Stomach (tissue), 9 donors: Measurements from ENCODE around the gene NAV3. TPM values are rescaled to one million over a fixed set of nuclear protein-coding genes. Genes with fewer than 3 reads are reported as not detected.
"Not testable (repeated sequence)": the region's sequence is repeated elsewhere in the genome, so short reads cannot be mapped to it uniquely, and the experiment has no call there.

Source experiments
- DNase-seq, 2 donors: peaks; one replicate each; pipeline versions ENCODE4 v3.0.0 to v3.0.0-alpha.2; 2013 to 2019
- H3K27ac ChIP-seq, 5 donors: fragments of 200-600 bp in 4 of 5; sonication (generic) in 4 of 5; one replicate each; pipeline ENCODE4 v1.5.1; 2013 to 2019; ENCODE audit warnings: mild to moderate bottlenecking in 1 of 5, moderate library complexity in 1 of 5
- H3K27me3 ChIP-seq, 3 donors: fragments of 200-600 bp; sonication (generic); one replicate each; pipeline ENCODE4 v1.5.1; 2017 to 2019; ENCODE audit warnings: mixed run types in 1 of 3
- H3K36me3 ChIP-seq, 4 donors: fragments of 200-600 bp; sonication (generic); 1 replicate in 3 of 4; 2 replicates in 1 of 4; pipeline ENCODE4 v1.5.1; 2016 to 2019
- H3K4me1 ChIP-seq, 4 donors: fragments of 200-600 bp; sonication (generic); one replicate each; pipeline ENCODE4 v1.5.1; 2016 to 2019
- H3K4me3 ChIP-seq, 4 donors: fragments of 200-600 bp; sonication (generic) in 3 of 4; one replicate each; pipeline ENCODE4 v1.5.1; 2016 to 2019; ENCODE audit warnings: mild to moderate bottlenecking in 1 of 4
- H3K9me3 ChIP-seq, 4 donors: fragments of 200-600 bp; sonication (generic); one replicate each; pipeline ENCODE4 v1.5.1; 2016 to 2019
- EP300 ChIP-seq: sonication (generic); formaldehyde crosslinking; IDR thresholded peaks from one replicate; pipeline ENCODE4 v1.6.1; 2017; ENCODE audit warnings: antibody characterized with exemption
- POLR2A ChIP-seq, 4 donors: fragments of 450-650 bp; IDR thresholded peaks; one replicate each; pipeline ENCODE4 v1.6.1; 2016; ENCODE audit warnings: antibody characterized with exemption in 4 of 4, control low read depth in 2 of 4, mild to moderate bottlenecking in 1 of 4, moderate library complexity in 1 of 4
- POLR2AphosphoS5 ChIP-seq, 3 donors: sonication (generic); formaldehyde crosslinking; IDR thresholded peaks; one replicate each; pipeline ENCODE4 v1.6.1; 2016; ENCODE audit warnings: antibody characterized with exemption in 3 of 3
- WGBS, 5 donors: extraction: QIAGEN DNeasy Blood & Tissue Kit in 3 of 5; methylation state at CpG; one replicate each; pipeline versions ENCODE4 v1.1.5 to v1.1.7; 2013 to 2018; 5-methylcytosine and 5-hydroxymethylcytosine counted together
- intact Hi-C: fragments of 100-400 bp; cut with DNase I; formaldehyde crosslinking; loops from one replicate; pipeline ENCODE4 v1.15.1; 2023; ENCODE audit warnings: low total_unique reads
- polyA plus RNA-seq, 3 donors: library from polyadenylated mRNA; stranded (reverse); fragments of 200-250 nt; gene quantifications; one replicate each; pipeline ENCODE4 v1.2.3, GENCODE V29; 2013
- total RNA-seq, 5 donors: library from RNA; depleted of rRNA; stranded (reverse); fragments of >200 nt; gene quantifications; one replicate each; pipeline versions ENCODE4 v1.1.0 to v1.2.3, GENCODE V29; 2014 to 2016
- TF ChIP-seq, protein P1 (sequence below), 7 experiments: fragments of 450-650 bp in 4 of 7; fragments of 200-600 bp in 3 of 7; sonication (generic) in 3 of 7; IDR thresholded peaks; one replicate each; pipeline ENCODE4 v1.5.1; 2016 to 2019; ENCODE audit warnings: antibody characterized with exemption in 7 of 7, control low read depth in 2 of 7, mild to moderate bottlenecking in 1 of 7
- donor health status: healthy with polysubstance abuse.
- donor health status: Bipolar disorder and iron deficiency.
- donor health status: healthy.

Gene NAV3
- total and polyA plus RNA-seq, 8 donors: 0.15 to 18.9 (median 2.2) TPM

DNA sequence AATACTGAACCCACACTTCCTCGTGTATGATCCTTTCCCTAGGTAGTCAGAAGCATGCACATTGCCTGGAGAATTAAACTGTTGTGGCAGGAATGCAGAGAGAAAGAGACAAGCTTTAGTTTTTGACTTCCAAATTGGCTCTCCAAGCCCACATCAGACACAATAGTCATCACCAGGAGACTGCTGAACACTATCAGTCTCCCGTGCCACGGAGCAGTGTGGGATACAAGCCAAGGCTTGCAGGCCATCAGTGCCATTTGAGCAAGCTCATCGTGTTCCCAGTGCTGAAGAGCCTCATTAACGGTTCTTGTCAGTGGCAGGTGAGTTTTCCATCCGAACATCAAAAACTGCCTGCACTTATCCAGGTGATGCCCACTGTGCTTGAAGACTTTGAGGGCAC is 410.8 kb downstream of the NAV3 start:
- Histone ChIP-seq H3K27me3 (no peaks in the 10 kb centered on the region), H3K9me3 (no peaks in the 10 kb centered on the region), H3K36me3 (no peaks in the 10 kb centered on the region), H3K27ac (no peak overlapping the region), H3K4me1 (no peaks in the 10 kb centered on the region), H3K4me3 (no peak overlapping the region)
- no peak for DNase-seq
- intact Hi-C loops: no loop called here
- whole genome bisulfite sequencing, 5 donors: 62 to 76% (median 68%) methylated on average over 6 of the region's 6 CpGs
- no peak for TF ChIP-seq EP300
- no peak for TF ChIP-seq POLR2A (IDR thresholded peaks at IDR 0.05)
- TF ChIP-seq POLR2AphosphoS5 (IDR thresholded peaks at IDR 0.05): no peak
- TF ChIP-seq, protein P1, sequence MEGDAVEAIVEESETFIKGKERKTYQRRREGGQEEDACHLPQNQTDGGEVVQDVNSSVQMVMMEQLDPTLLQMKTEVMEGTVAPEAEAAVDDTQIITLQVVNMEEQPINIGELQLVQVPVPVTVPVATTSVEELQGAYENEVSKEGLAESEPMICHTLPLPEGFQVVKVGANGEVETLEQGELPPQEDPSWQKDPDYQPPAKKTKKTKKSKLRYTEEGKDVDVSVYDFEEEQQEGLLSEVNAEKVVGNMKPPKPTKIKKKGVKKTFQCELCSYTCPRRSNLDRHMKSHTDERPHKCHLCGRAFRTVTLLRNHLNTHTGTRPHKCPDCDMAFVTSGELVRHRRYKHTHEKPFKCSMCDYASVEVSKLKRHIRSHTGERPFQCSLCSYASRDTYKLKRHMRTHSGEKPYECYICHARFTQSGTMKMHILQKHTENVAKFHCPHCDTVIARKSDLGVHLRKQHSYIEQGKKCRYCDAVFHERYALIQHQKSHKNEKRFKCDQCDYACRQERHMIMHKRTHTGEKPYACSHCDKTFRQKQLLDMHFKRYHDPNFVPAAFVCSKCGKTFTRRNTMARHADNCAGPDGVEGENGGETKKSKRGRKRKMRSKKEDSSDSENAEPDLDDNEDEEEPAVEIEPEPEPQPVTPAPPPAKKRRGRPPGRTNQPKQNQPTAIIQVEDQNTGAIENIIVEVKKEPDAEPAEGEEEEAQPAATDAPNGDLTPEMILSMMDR (IDR thresholded peaks at IDR 0.05): no peak

DNA sequence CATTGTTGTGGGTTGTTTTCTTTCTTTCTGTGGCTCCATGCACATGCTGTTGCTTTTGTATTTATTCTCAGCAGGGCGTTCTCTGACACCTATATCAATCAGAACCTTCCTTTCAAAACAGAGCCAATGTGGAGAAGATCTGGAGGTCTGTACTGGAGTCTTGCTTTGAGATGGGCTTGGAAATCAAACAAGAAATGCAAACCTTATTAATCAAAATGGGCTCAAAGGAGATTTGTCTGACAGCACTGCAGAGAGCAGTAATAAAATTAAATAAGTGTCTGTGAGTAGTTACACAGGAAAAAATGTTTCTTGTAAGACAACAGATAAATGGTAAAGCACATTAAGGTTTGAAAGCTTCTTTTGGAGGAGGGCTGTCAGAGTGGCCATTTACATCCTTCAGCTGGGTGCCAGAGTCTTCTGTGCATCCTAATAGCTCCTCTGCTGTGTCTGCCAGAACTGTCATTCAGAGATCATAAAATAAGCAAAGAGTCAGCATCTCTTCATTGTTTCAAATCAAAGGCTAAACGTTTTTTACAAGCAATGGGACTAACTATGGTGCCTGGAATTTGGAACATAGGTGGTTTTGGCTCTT is 414.3 kb downstream of the NAV3 start:
- WGBS, 5 donors: 8 to 25% (median 14%) methylated on average over 2 of the region's 2 CpGs
- intact Hi-C loops: no loop called here
- no peak for TF ChIP-seq EP300
- no peak for TF ChIP-seq POLR2AphosphoS5 (IDR thresholded peaks at IDR 0.05)
- no peak for TF ChIP-seq POLR2A (IDR thresholded peaks at IDR 0.05)
- H3K9me3 ChIP-seq: no peaks in the 10 kb centered on the region
- no peaks in the 10 kb centered on the region for H3K36me3 ChIP-seq
- H3K27ac ChIP-seq: no peak overlapping the region
- H3K4me3 ChIP-seq: no peak overlapping the region
- no peaks in the 10 kb centered on the region for H3K27me3 ChIP-seq
- DNase-seq: peak in 1 of 2 donors; percentile 6
- H3K4me1 ChIP-seq: no peaks in the 10 kb centered on the region

DNA sequence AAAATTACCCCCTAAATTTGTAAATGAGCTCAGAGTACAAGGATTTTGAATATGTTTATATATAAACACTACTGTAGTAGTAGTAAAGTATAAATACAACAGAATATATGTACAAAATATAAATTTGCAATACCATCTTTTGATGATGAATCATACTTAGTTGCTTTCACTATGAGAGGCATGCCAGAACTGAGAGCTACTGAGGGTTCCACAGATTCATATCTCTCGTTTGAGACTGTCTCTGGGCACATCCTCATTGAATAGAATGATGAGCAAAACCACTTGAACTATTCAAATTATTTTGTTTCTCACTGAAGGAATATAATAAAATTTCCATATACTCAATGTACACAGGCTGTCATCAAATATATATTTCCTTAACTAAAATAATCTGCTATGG is 417.6 kb downstream of the NAV3 start:
- Histone ChIP-seq H3K4me3 (no peak overlapping the region), H3K36me3 (no peaks in the 10 kb centered on the region), H3K4me1 (no peaks in the 10 kb centered on the region), H3K27ac (no peak overlapping the region), H3K27me3 (no peaks in the 10 kb centered on the region), H3K9me3 (peaks cover 0 to 6% (median 0%) of the 10 kb centered on the region in 4 donors)
- intact Hi-C loops: no loop called here
- DNase-seq: no peak
- 38 to 65% (median 51%) methylated on average over 1 of the region's 1 CpG for WGBS, 5 donors
- no peak for TF ChIP-seq POLR2AphosphoS5 (IDR thresholded peaks at IDR 0.05)
- TF ChIP-seq EP300: no peak
- TF ChIP-seq, protein P1 (IDR thresholded peaks at IDR 0.05): no peak
- TF ChIP-seq POLR2A (IDR thresholded peaks at IDR 0.05): no peak

DNA sequence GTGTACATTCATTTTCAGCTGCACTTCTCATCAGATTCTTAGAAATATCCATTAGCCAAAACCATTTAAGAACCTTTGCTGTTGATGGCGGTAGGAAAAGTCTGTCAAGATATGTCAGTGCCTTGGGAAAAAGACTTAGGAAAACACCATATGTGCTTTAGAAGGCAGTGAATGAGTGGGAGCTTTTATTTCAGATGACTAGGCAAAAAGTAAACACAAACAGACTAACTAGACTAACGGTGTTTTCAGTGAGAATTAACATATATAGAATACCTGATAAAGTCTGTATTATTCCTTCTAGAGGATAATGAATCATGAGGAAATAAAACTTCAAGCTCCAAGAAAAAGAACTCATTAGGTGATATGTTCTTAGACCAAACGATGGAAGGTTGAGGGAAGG is 418.9 kb downstream of the NAV3 start:
- intact Hi-C loops: no loop called here
- H3K4me3 ChIP-seq: no peak overlapping the region
- H3K27ac ChIP-seq: no peak overlapping the region
- no peaks in the 10 kb centered on the region for H3K36me3 ChIP-seq
- no peaks in the 10 kb centered on the region for H3K4me1 ChIP-seq
- peaks cover 0 to 14% (median 0%) of the 10 kb centered on the region in 4 donors for H3K9me3 ChIP-seq
- DNase-seq: no peak
- H3K27me3 ChIP-seq: no peaks in the 10 kb centered on the region
- TF ChIP-seq POLR2AphosphoS5 (IDR thresholded peaks at IDR 0.05) (no peak), POLR2A (IDR thresholded peaks at IDR 0.05) (no peak), EP300 (no peak)
- TF ChIP-seq, protein P1 (IDR thresholded peaks at IDR 0.05): no peak
- 53 to 69% (median 56%) methylated on average over 3 of the region's 3 CpGs for WGBS, 5 donors

DNA sequence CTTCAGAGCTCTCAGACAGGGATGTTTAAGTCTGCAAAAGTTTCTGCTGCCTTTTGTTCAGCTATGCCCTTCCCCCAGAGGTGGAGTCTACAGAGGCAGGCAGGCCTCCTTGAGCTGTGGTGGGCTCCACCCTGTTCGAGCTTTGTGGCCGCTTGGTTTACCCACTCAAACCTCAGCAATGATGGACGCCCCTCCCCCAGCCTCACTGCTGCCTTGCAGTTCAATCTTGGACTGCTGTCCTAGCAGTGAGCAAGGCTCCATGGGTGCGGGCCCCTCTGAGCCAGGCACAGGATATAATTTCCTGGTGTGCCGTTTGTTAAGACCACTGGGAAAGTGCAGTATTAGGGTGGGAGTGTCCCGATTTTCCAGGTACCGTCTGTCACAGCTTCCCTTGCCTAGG is 427.0 kb downstream of the NAV3 start:
- H3K27ac ChIP-seq, H3K4me1 ChIP-seq, intact Hi-C loops, H3K4me3 ChIP-seq, DNase-seq, H3K27me3 ChIP-seq, H3K36me3 ChIP-seq: not testable (repeated sequence)
- peaks cover 0 to 27% (median 4%) of the 10 kb centered on the region in 4 donors for H3K9me3 ChIP-seq
- 88 to 95% (median 93%) methylated on average over 7 of the region's 7 CpGs for WGBS, 5 donors
